OCI-LY7 (cell line): ENCODE results near the gene RAB6A. TPM values are rescaled to one million over a fixed set of nuclear protein-coding genes. Genes with fewer than 3 reads are reported as not detected.

Experiments
- Bru-seq: library from RNA; stranded (reverse); fragments of 400-500 nt; gene quantifications from one replicate; lab custom pipeline; 2021; lab: Mats Ljungman, UMichigan
- BruChase-seq, 2 experiments: library from RNA; stranded (reverse); fragments of 400-500 nt; gene quantifications; one replicate each; lab custom pipeline; 2021; lab: Mats Ljungman, UMichigan
- BruUV-seq: library from RNA; stranded (reverse); fragments of 400-500 nt; replicated peaks from 2 replicates; lab custom pipeline; 2021; lab: Mats Ljungman, UMichigan
- CTCF ChIA-PET: fragments of 300-600 bp; sonication (Branson Sonifier 250); formaldehyde crosslinking; loops from one replicate; lab custom pipeline; 2022; ENCODE audit warnings: antibody characterized with exemption; ENCODE audit not compliant: unreplicated experiment; lab: Charles Lee
- POLR2A ChIA-PET: fragments of 300-600 bp; sonication (Branson Sonifier 250); formaldehyde crosslinking; loops from one replicate; lab custom pipeline; 2022; ENCODE audit warnings: antibody characterized with exemption; lab: Charles Lee
- DNase-seq: peaks from one replicate; pipeline ENCODE4 v3.0.0-alpha.2; 2015; ENCODE audit warnings: low spot score
- H2AFZ ChIP-seq: fragments of 200-600 bp; sonication (generic), shearing (Covaris generic); 2 replicates; pipeline ENCODE4 v1.6.1; 2014; ENCODE audit warnings: mild to moderate bottlenecking, antibody characterized with exemption, low read length, moderate library complexity
- H3K27ac ChIP-seq: fragments of 200-600 bp; sonication (generic); 2 replicates; pipeline ENCODE4 v1.5.1; 2014; ENCODE audit warnings: mixed run types, low read depth, mild to moderate bottlenecking, moderate library complexity, low read length, inconsistent platforms; ENCODE audit not compliant: poor library complexity, severe bottlenecking
- H3K36me3 ChIP-seq: fragments of 200-600 bp; sonication (generic); 2 replicates; pipeline ENCODE4 v1.6.1; 2014; ENCODE audit warnings: mild to moderate bottlenecking, antibody characterized with exemption, low read length, moderate library complexity, mixed read lengths; ENCODE audit not compliant: insufficient read depth
- H3K4me1 ChIP-seq: fragments of 200-600 bp; sonication (generic); 2 replicates; pipeline ENCODE4 v1.5.1; 2014; ENCODE audit warnings: mild to moderate bottlenecking, low read length; ENCODE audit not compliant: insufficient read depth, poor library complexity, severe bottlenecking
- H3K4me2 ChIP-seq: fragments of 200-600 bp; sonication (generic); 2 replicates; pipeline ENCODE4 v1.6.1; 2014; ENCODE audit warnings: mild to moderate bottlenecking, low read length
- H3K4me3 ChIP-seq: fragments of 200-600 bp; sonication (generic); 2 replicates; pipeline ENCODE4 v1.5.1; 2014; ENCODE audit warnings: mild to moderate bottlenecking, low read depth, low read length; ENCODE audit not compliant: poor library complexity, severe bottlenecking
- H3K79me2 ChIP-seq: fragments of 200-600 bp; sonication (generic); 2 replicates; pipeline ENCODE4 v1.6.1; 2016; ENCODE audit warnings: low read depth, mild to moderate bottlenecking, low read length, moderate library complexity, mixed read lengths; ENCODE audit not compliant: insufficient read depth
- H3K9me2 ChIP-seq: fragments of 200-600 bp; sonication (generic); 2 replicates; pipeline ENCODE4 v1.6.1; 2016; ENCODE audit warnings: mild to moderate bottlenecking, low read length, mixed read lengths; ENCODE audit not compliant: insufficient read depth
- H3K9me3 ChIP-seq: fragments of 200-600 bp; sonication (generic); 2 replicates; pipeline ENCODE4 v1.6.1; 2014; ENCODE audit warnings: mild to moderate bottlenecking, mixed run types, low read length, mixed read lengths
- H4K20me1 ChIP-seq: fragments of 200-600 bp; sonication (generic); 2 replicates; pipeline ENCODE4 v1.6.1; 2014; ENCODE audit warnings: mild to moderate bottlenecking, antibody characterized with exemption, low read length, moderate library complexity, mixed read lengths; ENCODE audit not compliant: insufficient read depth
- EZH2phosphoT487 ChIP-seq: fragments of 200-600 bp; sonication (generic); IDR thresholded peaks from 2 replicates; pipeline ENCODE4 v1.6.1; 2018; ENCODE audit warnings: low read depth, borderline replicate concordance, mild to moderate bottlenecking, mixed run types, antibody characterized with exemption, low read length, moderate library complexity, mixed read lengths
- intact Hi-C: fragments of 100-400 bp; cut with micrococcal nuclease; formaldehyde crosslinking; loops from one replicate; pipeline ENCODE4 v1.10.0; 2022; ENCODE audit not compliant: unreplicated experiment
- long read RNA-seq: library from polyadenylated mRNA; stranded (forward); transcript quantifications from one replicate; pipeline ENCODE4 v2.0.0, GENCODE V29; 2022
- total RNA-seq, 2 experiments: library from RNA; depleted of rRNA in 1 of 2; stranded (reverse); fragments of >200 nt in 1 of 2; shearing (Covaris generic) in 1 of 2; gene quantifications; 2 replicates each; pipeline ENCODE4 v1.2.3, GENCODE V29; 2014 to 2022
- TF ChIP-seq, protein P1 (sequence below): fragments of 200-600 bp; sonication (generic); conservative IDR thresholded peaks from 2 replicates; pipeline ENCODE4 v1.5.1; 2014; ENCODE audit warnings: mild to moderate bottlenecking, antibody characterized with exemption, low read length, moderate library complexity, mixed read lengths

Gene RAB6A
- total RNA-seq (2014; rRNA removed; shearing (Covaris generic)), result 45.3 and 46.5 TPM in 2 replicates
- total RNA-seq (2022), result 70.4 and 72.9 TPM in 2 replicates
- Bru-seq, nascent RNA, result percentile 76 among the genes with signal in this experiment
- percentile 84 among the genes with signal in this experiment for BruChase-seq, experiment 1, labeled RNA remaining after a 6-hour chase
- BruChase-seq, experiment 2, labeled RNA remaining after a 2-hour chase, result percentile 81 among the genes with signal in this experiment
- long read RNA-seq, transcript RAB6A-201 (8 exons, 3,389 nt), result minor isoform, 62 of 157 reads
- long read RNA-seq, transcript RAB6A-202 (8 exons, 3,085 nt), result major isoform, 67 of 157 reads
- long read RNA-seq, partial matches to known transcripts, result 3 of 157 reads
- long read RNA-seq, other reads (novel, unspliced or antisense), result 25 of 157 reads

DNA sequence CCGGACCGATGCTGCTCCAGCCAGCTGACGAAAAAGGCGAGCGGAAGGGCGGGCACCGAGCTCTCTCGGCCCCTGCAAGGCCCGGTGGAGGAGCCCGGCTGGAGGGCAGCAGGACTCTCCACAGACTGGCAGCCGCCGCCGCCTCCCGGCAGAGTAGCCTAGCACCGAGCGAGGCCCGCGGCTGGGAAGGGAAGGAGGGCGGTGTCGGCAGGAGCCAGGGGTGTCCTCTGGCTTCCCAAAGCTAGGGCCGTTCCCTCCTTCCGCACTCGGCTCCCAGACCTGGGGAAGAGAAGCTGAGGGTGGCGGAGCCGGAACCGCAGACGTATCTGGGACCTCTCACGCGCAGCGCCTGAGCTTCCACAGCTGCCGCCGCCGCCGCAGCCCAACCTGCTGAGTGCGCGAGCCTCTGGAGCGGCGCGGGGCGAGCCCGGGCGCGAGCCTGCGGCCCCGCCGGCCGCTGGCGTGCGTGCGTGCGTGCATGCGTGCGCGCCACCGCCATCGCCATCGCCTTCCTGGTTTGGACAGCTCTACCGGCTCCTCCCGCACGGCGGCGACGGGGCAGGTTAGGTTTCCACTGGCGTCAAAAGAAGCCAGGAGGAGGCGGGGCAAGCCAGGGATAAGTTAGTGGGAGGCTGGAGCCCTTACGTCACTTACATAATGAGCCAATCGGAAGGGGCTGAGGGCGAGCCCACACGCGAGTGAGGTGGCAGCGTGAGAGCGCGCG lies at the start of gene RAB6A:
Gene RAB6A (minus strand): TSS at position 396 of the 724 bp plus-strand sequence. CDS start 439 bp downstream, outside the sequence.
- TF ChIP-seq, protein P1, sequence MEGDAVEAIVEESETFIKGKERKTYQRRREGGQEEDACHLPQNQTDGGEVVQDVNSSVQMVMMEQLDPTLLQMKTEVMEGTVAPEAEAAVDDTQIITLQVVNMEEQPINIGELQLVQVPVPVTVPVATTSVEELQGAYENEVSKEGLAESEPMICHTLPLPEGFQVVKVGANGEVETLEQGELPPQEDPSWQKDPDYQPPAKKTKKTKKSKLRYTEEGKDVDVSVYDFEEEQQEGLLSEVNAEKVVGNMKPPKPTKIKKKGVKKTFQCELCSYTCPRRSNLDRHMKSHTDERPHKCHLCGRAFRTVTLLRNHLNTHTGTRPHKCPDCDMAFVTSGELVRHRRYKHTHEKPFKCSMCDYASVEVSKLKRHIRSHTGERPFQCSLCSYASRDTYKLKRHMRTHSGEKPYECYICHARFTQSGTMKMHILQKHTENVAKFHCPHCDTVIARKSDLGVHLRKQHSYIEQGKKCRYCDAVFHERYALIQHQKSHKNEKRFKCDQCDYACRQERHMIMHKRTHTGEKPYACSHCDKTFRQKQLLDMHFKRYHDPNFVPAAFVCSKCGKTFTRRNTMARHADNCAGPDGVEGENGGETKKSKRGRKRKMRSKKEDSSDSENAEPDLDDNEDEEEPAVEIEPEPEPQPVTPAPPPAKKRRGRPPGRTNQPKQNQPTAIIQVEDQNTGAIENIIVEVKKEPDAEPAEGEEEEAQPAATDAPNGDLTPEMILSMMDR, result peak; percentile 53
- TF ChIP-seq EZH2phosphoT487, result no peak
- POLR2A ChIA-PET, result interaction anchor here (0.6 to 5.4 kb wide), 8 partner anchors 13 to 1060 kb away, joined by 3 to 52 read pairs (median 5); partner anchors contain the start of gene MRPL48
- DNase-seq, result peak; percentile 100
- CTCF ChIA-PET, result interaction anchor here (0.6 to 1.4 kb wide), 2 partner anchors 19 to 24 kb away, joined by 3 read pairs; no protein-coding TSS in a partner anchor
- H3K79me2 ChIP-seq, result peaks cover 38% of the 10 kb centered on the region
- peak within 1 kb of the TSS; percentile 81 for H3K4me2 ChIP-seq
- peak within 1 kb of the TSS; percentile 88 for H2AFZ ChIP-seq
- intact Hi-C loops, result loop anchor here (1.0 kb wide), 3 partner anchors 18 to 115 kb away; partner anchors contain the start of genes COA4, MRPL48 and PAAF1
- H4K20me1 ChIP-seq, result peaks cover 14% of the 10 kb centered on the region; the same call in 1 of the 2 replicates
- no peaks in the 10 kb centered on the region for H3K9me3 ChIP-seq
- peaks cover 22% of the 10 kb centered on the region for H3K4me1 ChIP-seq
- BruUV-seq, result no TSS peak
- peak within 1 kb of the TSS; percentile 34 for H3K27ac ChIP-seq
- peaks cover 6% of the 10 kb centered on the region; the same call in 1 of the 2 replicates for H3K36me3 ChIP-seq
- H3K4me3 ChIP-seq, result peak within 1 kb of the TSS; percentile 86
- no peaks in the 10 kb centered on the region for H3K9me2 ChIP-seq

- Histone ChIP-seq H2AFZ (no peak overlapping the region), H3K4me3 (no peak overlapping the region), H3K4me2 (no peak overlapping the region), H3K9me2 (no peaks in the 10 kb centered on the region), H3K79me2 (no peaks in the 10 kb centered on the region), H4K20me1 (no peaks in the 10 kb centered on the region), H3K27ac (no peak overlapping the region), H3K4me1 (no peaks in the 10 kb centered on the region), H3K36me3 (peaks cover 57% of the 10 kb centered on the region), H3K9me3 (no peaks in the 10 kb centered on the region)
- CTCF ChIA-PET, result no interaction called here
- DNase-seq, result no peak
- intact Hi-C loops, result no loop called here
- TF ChIP-seq, protein P1, result no peak
- no peak for TF ChIP-seq EZH2phosphoT487
- POLR2A ChIA-PET, result interaction anchor here (0.6 kb wide), 1 partner anchor 276 kb away, joined by 3 read pairs; no protein-coding TSS in a partner anchor
- no TSS peak for BruUV-seq
Measured at GRCh38 chr11:73810637-73811036, 49.8 kb upstream of the RAB6A start.
